ENCODE results near the gene A4GNT.

The A4GNT gene

DNA sequence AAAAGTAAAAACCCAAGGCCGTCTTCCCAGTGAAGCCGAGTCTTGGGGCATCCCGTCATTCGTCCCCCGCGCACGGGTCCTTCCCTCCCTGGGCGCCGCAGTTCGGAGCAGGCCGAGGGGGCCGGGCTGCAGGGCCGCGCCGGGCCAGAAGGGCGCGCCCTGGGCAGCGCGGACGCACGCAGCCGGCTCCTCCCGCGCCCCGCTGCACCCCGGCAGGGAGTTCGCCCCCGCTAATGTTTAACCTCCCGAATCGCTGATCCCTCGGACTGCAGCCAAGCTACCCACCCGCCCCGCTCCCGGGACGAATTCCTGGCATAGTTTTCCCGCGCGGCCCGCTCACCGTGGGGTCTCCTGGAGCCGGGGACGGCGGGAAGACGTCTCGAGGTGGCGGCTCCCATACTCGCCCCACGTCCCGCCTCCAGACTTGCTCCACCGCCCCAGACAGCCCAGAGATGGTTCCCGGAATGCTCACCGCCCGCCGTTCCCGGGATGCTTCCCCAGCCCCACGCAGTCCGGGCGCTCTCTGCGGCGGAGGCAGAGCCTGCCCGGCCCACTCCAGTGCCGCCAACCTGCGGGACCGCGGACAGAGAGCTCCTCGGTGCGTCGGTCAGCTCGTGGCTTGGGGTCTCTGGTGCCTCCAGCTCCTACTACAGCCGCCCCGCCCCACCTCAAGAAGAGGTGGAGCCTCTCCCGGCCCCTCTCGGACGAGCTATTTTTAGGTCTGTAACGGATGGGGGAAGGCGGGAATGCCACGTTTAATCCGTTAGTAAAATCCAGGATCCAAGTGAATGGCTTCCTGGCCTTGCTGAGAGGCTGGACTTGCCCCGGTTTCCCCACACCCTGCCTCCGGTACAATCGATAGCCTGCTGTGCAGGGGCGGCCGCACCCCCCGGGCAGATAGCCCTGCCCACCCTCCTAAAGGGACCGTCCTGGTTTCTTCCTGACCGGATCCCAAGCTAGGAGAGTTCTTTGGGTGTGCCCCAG lies 16.9 kb downstream of the A4GNT start, which contains the start of gene DZIP1L:
TSS of gene DZIP1L (minus strand) at position 621 of the 984 bp plus-strand sequence. CDS start 11,637 bp downstream, outside the sequence.
- DNase-seq (ENCODE audit: low read depth): peak; percentile 73

DNA sequence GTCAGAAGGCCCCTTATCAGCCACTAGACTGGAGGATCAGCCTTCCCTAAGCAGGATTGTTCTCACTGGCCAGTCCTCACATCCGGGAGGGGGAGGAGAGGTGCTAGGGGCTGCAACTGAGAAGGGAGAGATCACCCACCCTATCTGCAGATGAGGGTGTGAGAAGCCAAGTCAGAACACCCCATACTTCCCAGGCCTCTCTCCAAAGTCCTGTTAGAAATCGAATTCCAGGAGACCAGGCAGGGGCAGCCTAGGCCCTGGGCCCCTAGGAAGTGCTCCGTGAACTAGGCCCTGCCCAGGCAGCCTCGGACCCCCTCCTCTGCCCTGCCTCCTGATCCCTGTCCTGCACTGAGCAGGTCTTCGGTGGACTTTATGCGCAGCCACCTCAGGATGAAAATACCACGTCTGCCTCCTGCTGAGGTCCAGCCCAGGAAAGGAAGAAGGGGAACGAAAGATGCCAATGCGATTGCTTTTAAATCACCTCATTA lies 17.7 kb downstream of the A4GNT start:
- DNase-seq (ENCODE audit: low read depth): no peak
- TF ChIP-seq, protein P1, sequence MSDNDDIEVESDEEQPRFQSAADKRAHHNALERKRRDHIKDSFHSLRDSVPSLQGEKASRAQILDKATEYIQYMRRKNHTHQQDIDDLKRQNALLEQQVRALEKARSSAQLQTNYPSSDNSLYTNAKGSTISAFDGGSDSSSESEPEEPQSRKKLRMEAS (IDR thresholded peaks at IDR 0.05; ENCODE audit: low read depth, low read length): no peak
- TF ChIP-seq MYC (IDR thresholded peaks at IDR 0.05; ENCODE audit: low read depth, low read length) (no peak), POLR2A (IDR thresholded peaks at IDR 0.05; ENCODE audit: extremely low read depth, insufficient read length) (no peak)
- TF ChIP-seq, protein P2, sequence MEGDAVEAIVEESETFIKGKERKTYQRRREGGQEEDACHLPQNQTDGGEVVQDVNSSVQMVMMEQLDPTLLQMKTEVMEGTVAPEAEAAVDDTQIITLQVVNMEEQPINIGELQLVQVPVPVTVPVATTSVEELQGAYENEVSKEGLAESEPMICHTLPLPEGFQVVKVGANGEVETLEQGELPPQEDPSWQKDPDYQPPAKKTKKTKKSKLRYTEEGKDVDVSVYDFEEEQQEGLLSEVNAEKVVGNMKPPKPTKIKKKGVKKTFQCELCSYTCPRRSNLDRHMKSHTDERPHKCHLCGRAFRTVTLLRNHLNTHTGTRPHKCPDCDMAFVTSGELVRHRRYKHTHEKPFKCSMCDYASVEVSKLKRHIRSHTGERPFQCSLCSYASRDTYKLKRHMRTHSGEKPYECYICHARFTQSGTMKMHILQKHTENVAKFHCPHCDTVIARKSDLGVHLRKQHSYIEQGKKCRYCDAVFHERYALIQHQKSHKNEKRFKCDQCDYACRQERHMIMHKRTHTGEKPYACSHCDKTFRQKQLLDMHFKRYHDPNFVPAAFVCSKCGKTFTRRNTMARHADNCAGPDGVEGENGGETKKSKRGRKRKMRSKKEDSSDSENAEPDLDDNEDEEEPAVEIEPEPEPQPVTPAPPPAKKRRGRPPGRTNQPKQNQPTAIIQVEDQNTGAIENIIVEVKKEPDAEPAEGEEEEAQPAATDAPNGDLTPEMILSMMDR (IDR thresholded peaks at IDR 0.05; ENCODE audit: low read depth, low read length): no peak
- H3K4me3 ChIP-seq (ENCODE audit: low read depth, low read length): peak overlapping the region; percentile 43

More for the DNA sequence above, 16.9 kb downstream of the A4GNT start, which contains the start of gene DZIP1L:
- H3K4me3 ChIP-seq (ENCODE audit: low read depth, low read length): peak within 1 kb of the TSS; percentile 55
- TF ChIP-seq, protein P1 (IDR thresholded peaks at IDR 0.05; ENCODE audit: low read depth, low read length): no peak
- no peak for TF ChIP-seq POLR2A (IDR thresholded peaks at IDR 0.05; ENCODE audit: extremely low read depth, insufficient read length)
- TF ChIP-seq, protein P2 (IDR thresholded peaks at IDR 0.05; ENCODE audit: low read depth, low read length): peak; percentile 28
- peak; percentile 12; the same call in 1 of the 2 replicates for TF ChIP-seq MYC (IDR thresholded peaks at IDR 0.05; ENCODE audit: low read depth, low read length)

DNA sequence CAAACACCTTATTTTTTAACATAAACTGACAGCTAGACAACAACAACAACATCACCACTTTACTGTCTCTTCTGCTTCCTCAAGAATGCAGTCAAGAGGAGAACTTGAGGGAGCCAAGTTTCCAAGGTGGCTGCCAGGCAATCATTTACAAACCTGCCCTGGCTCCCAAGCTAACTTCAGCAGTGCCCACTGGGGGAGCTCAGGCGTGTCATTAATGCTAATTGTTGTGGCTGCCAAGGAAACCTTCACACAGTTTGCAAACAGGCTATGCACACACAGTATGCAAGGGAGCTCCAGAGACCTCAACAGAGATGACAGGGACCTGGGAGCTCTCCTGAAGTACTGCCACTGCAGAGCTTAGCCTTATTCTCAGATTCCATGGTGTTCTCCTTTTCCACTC lies 18.9 kb downstream of the A4GNT start:
- DNase-seq (ENCODE audit: low read depth): peak; percentile 16
- TF ChIP-seq, protein P1 (IDR thresholded peaks at IDR 0.05; ENCODE audit: low read depth, low read length): no peak
- TF ChIP-seq, protein P2 (IDR thresholded peaks at IDR 0.05; ENCODE audit: low read depth, low read length): no peak
- TF ChIP-seq POLR2A (IDR thresholded peaks at IDR 0.05; ENCODE audit: extremely low read depth, insufficient read length) (no peak), MYC (IDR thresholded peaks at IDR 0.05; ENCODE audit: low read depth, low read length) (no peak)
- H3K4me3 ChIP-seq (ENCODE audit: low read depth, low read length): no peak overlapping the region

DNA sequence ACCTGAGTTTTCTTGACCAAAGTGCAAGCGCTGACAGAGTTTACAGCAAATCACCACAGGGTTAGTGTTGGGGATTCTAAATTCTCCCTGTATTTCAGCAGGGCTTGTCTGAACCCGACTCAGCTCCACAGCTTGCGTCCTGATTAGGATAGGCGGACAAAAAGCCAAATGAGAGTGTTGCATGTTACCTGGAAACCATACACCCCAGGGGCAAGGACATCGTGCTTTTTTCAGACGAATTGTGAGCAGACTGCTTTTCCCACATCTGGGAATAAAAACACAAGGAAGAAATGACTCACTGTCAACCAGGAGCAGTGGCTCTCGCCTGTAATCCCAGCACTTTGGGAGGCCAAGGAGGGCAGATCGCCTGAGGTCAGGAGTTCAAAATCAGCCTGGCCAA lies 19.8 kb downstream of the A4GNT start:
- TF ChIP-seq POLR2A (IDR thresholded peaks at IDR 0.05; ENCODE audit: extremely low read depth, insufficient read length): no peak
- TF ChIP-seq, protein P2 (IDR thresholded peaks at IDR 0.05; ENCODE audit: low read depth, low read length): no peak
- TF ChIP-seq, protein P1 (IDR thresholded peaks at IDR 0.05; ENCODE audit: low read depth, low read length): no peak
- TF ChIP-seq MYC (IDR thresholded peaks at IDR 0.05; ENCODE audit: low read depth, low read length): no peak
- H3K4me3 ChIP-seq (ENCODE audit: low read depth, low read length): no peak overlapping the region
- no peak for DNase-seq (ENCODE audit: low read depth)

DNA sequence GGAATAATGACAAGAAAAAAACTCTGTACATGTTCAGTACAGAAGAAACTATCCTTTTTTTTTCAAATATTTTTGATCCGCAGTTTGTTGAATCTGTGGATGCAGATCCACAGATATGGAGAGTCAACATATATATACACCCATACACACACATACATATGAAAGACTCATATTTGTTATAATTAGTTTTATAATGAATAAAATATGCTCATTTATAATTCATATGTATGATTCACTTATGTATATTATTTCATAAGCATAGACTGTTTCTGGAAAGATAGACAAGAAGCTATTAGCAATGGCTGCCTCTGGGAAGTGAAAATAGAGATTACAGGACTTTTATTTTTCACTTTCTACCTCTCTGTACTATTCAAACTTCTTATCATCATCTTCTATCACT lies 26.6 kb downstream of the A4GNT start:
- no peak for DNase-seq (ENCODE audit: low read depth)
- no peak overlapping the region for H3K4me3 ChIP-seq (ENCODE audit: low read depth, low read length)
- TF ChIP-seq, protein P2 (IDR thresholded peaks at IDR 0.05; ENCODE audit: low read depth, low read length): no peak
- TF ChIP-seq, protein P1 (IDR thresholded peaks at IDR 0.05; ENCODE audit: low read depth, low read length): no peak
- TF ChIP-seq MYC (IDR thresholded peaks at IDR 0.05; ENCODE audit: low read depth, low read length): no peak
- TF ChIP-seq POLR2A (IDR thresholded peaks at IDR 0.05; ENCODE audit: extremely low read depth, insufficient read length): no peak
